GM23248 (cell line): ENCODE results near the gene SNAPIN.

Source experiments
- EZH2 ChIP-seq: fragments of 200-600 bp; sonication (generic); IDR thresholded peaks from 2 replicates; pipeline ENCODE4 v1.6.1; 2018; ENCODE audit warnings: antibody characterized with exemption, mild to moderate bottlenecking; ENCODE audit not compliant: insufficient read depth, poor library complexity, severe bottlenecking
- EZH2phosphoT487 ChIP-seq: fragments of 200-600 bp; sonication (generic); IDR thresholded peaks from 2 replicates; pipeline ENCODE4 v1.6.1; 2018; ENCODE audit warnings: antibody characterized with exemption, moderate library complexity, mild to moderate bottlenecking, low read depth; ENCODE audit not compliant: insufficient read depth

DNA sequence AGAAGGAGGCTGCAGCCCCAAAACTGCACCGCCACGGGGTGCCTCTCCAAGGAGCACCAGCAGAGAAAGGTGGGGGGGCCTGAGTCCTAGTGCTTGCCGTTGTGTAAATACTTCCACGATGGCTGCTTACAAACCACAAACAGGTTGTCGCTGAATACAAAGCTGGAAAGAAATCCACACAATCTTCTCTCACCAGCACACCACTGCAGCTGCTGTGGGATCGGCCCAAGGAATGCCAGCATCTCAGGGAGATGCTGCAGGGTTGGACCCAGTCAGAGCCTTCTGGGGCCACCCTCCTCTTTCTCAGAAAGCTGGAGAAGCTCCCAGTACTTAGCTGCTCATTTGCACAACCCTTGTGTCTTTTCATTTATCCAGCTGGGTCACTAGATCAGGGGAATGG, 39.3 kb upstream of the SNAPIN start:
- no peak for TF ChIP-seq EZH2
- TF ChIP-seq EZH2phosphoT487: no peak
